Activated T-helper 17 cell treated with anti-CD3 and anti-CD28 coated beads, Interleukin-2, amount 50 U/mL, for 72 hours (primary cell): Measurements from ENCODE around the gene PEX14. TPM values are rescaled to one million over a fixed set of nuclear protein-coding genes. Genes with fewer than 3 reads are reported as not detected.

Experiments used
- ATAC-seq: fragments of 150-1000 bp; cut with Tn5 transposase; replicated peaks from 2 replicates; pipeline ENCODE4 v1.10.0; 2021; ENCODE audit warnings: mild to moderate bottlenecking, moderate library complexity
- H3K27ac Mint-ChIP-seq: one replicate; pipeline ENCODE4 v1.8.0; 2022; ENCODE audit warnings: mixed read lengths
- H3K27me3 Mint-ChIP-seq: one replicate; pipeline ENCODE4 v1.8.0; 2022; ENCODE audit warnings: mixed read lengths
- H3K36me3 Mint-ChIP-seq: one replicate; pipeline ENCODE4 v1.8.0; 2022; ENCODE audit warnings: low read depth, mild to moderate bottlenecking, mixed read lengths
- H3K4me1 Mint-ChIP-seq: one replicate; pipeline ENCODE4 v1.8.0; 2022; ENCODE audit warnings: mixed read lengths
- H3K4me3 Mint-ChIP-seq: one replicate; pipeline ENCODE4 v1.8.0; 2022; ENCODE audit warnings: mild to moderate bottlenecking, mixed read lengths
- H3K9me3 Mint-ChIP-seq: one replicate; pipeline ENCODE4 v1.8.0; 2022; ENCODE audit warnings: mixed read lengths
- total RNA-seq, 2 donors: library from RNA; stranded (reverse); gene quantifications; one replicate each; pipeline ENCODE4 v1.2.3, GENCODE V29; 2022

The PEX14 gene
- total RNA-seq, 2 donors from 2014 or later = 18.4 to 21.7 TPM

GRCh38 chr1:10514490-10515235 lies 39.9 kb downstream of the PEX14 start:
- no peak for ATAC-seq
- Mint-ChIP-seq H3K36me3 (peaks cover 3% of the 10 kb centered on the region), H3K27ac (peak overlapping the region; percentile 91), H3K9me3 (no peaks in the 10 kb centered on the region), H3K4me3 (no peak overlapping the region), H3K27me3 (no peaks in the 10 kb centered on the region), H3K4me1 (peaks cover 53% of the 10 kb centered on the region)

GRCh38 chr1:10515301-10515975 lies 40.7 kb downstream of the PEX14 start:
- no peak for ATAC-seq

GRCh38 chr1:10515976-10516750 lies 41.4 kb downstream of the PEX14 start:
- Mint-ChIP-seq H3K27ac (peak overlapping the region; percentile 28), H3K9me3 (no peaks in the 10 kb centered on the region), H3K36me3 (peaks cover 17% of the 10 kb centered on the region), H3K4me3 (peak overlapping the region; percentile 31), H3K4me1 (peaks cover 42% of the 10 kb centered on the region), H3K27me3 (no peaks in the 10 kb centered on the region)
- ATAC-seq = no peak

More at GRCh38 chr1:10515301-10515975, 40.7 kb downstream of the PEX14 start:
- Mint-ChIP-seq H3K4me3 (peak overlapping the region; percentile 31), H3K9me3 (no peaks in the 10 kb centered on the region), H3K27me3 (no peaks in the 10 kb centered on the region), H3K4me1 (peaks cover 46% of the 10 kb centered on the region), H3K27ac (peak overlapping the region; percentile 28), H3K36me3 (peaks cover 9% of the 10 kb centered on the region)

- H3K4me3 Mint-ChIP-seq = no peak overlapping the region
- ATAC-seq = no peak
- peaks cover 19% of the 10 kb centered on the region for H3K36me3 Mint-ChIP-seq
- no peaks in the 10 kb centered on the region for H3K9me3 Mint-ChIP-seq
- H3K4me1 Mint-ChIP-seq = peaks cover 45% of the 10 kb centered on the region
- no peaks in the 10 kb centered on the region for H3K27me3 Mint-ChIP-seq
- H3K27ac Mint-ChIP-seq = no peak overlapping the region
These were observed 42.4 kb downstream of the PEX14 start for GRCh38 chr1:10516925-10517676.

GRCh38 chr1:10517677-10517982 lies 42.9 kb downstream of the PEX14 start:
- no peaks in the 10 kb centered on the region for H3K27me3 Mint-ChIP-seq
- H3K9me3 Mint-ChIP-seq = no peaks in the 10 kb centered on the region
- no peak overlapping the region for H3K27ac Mint-ChIP-seq
- no peak for ATAC-seq
- H3K4me3 Mint-ChIP-seq = no peak overlapping the region
- H3K4me1 Mint-ChIP-seq = peaks cover 49% of the 10 kb centered on the region
- peaks cover 19% of the 10 kb centered on the region for H3K36me3 Mint-ChIP-seq

GRCh38 chr1:10519016-10519417 lies 44.3 kb downstream of the PEX14 start:
- Mint-ChIP-seq H3K27ac (no peak overlapping the region), H3K9me3 (no peaks in the 10 kb centered on the region), H3K4me3 (no peak overlapping the region), H3K36me3 (peaks cover 19% of the 10 kb centered on the region), H3K4me1 (peaks cover 39% of the 10 kb centered on the region), H3K27me3 (no peaks in the 10 kb centered on the region)
- ATAC-seq = no peak

GRCh38 chr1:10520497-10520896 lies 45.7 kb downstream of the PEX14 start:
- H3K4me1 Mint-ChIP-seq = peaks cover 29% of the 10 kb centered on the region
- peak overlapping the region; percentile 43 for H3K27ac Mint-ChIP-seq
- H3K4me3 Mint-ChIP-seq = no peak overlapping the region
- ATAC-seq = no peak
- H3K27me3 Mint-ChIP-seq = no peaks in the 10 kb centered on the region
- H3K9me3 Mint-ChIP-seq = no peaks in the 10 kb centered on the region
- peaks cover 19% of the 10 kb centered on the region for H3K36me3 Mint-ChIP-seq

GRCh38 chr1:10520952-10521351 lies 46.2 kb downstream of the PEX14 start:
- no peaks in the 10 kb centered on the region for H3K9me3 Mint-ChIP-seq
- no peak for ATAC-seq
- peaks cover 25% of the 10 kb centered on the region for H3K4me1 Mint-ChIP-seq
- H3K4me3 Mint-ChIP-seq = no peak overlapping the region
- H3K27ac Mint-ChIP-seq = peak overlapping the region; percentile 43
- H3K27me3 Mint-ChIP-seq = no peaks in the 10 kb centered on the region
- peaks cover 19% of the 10 kb centered on the region for H3K36me3 Mint-ChIP-seq

- Mint-ChIP-seq H3K9me3 (no peaks in the 10 kb centered on the region), H3K27me3 (no peaks in the 10 kb centered on the region), H3K27ac (peak overlapping the region; percentile 43), H3K4me3 (no peak overlapping the region), H3K4me1 (peaks cover 20% of the 10 kb centered on the region), H3K36me3 (peaks cover 19% of the 10 kb centered on the region)
- no peak for ATAC-seq
These were observed 46.9 kb downstream of the PEX14 start for GRCh38 chr1:10521537-10522157.

GRCh38 chr1:10522322-10522860 lies 47.6 kb downstream of the PEX14 start:
- H3K4me3 Mint-ChIP-seq = no peak overlapping the region
- H3K36me3 Mint-ChIP-seq = peaks cover 19% of the 10 kb centered on the region
- no peak overlapping the region for H3K27ac Mint-ChIP-seq
- no peak for ATAC-seq
- H3K9me3 Mint-ChIP-seq = no peaks in the 10 kb centered on the region
- no peaks in the 10 kb centered on the region for H3K27me3 Mint-ChIP-seq
- H3K4me1 Mint-ChIP-seq = peaks cover 20% of the 10 kb centered on the region

GRCh38 chr1:10525208-10525607 lies 50.5 kb downstream of the PEX14 start:
- Mint-ChIP-seq H3K4me3 (no peak overlapping the region), H3K9me3 (no peaks in the 10 kb centered on the region), H3K36me3 (peaks cover 12% of the 10 kb centered on the region), H3K27me3 (no peaks in the 10 kb centered on the region), H3K27ac (no peak overlapping the region), H3K4me1 (peaks cover 14% of the 10 kb centered on the region)
- ATAC-seq = no peak

GRCh38 chr1:10528066-10529014 lies 53.6 kb downstream of the PEX14 start:
- H3K4me3 Mint-ChIP-seq = no peak overlapping the region
- ATAC-seq = no peak
- H3K27me3 Mint-ChIP-seq = no peaks in the 10 kb centered on the region
- H3K9me3 Mint-ChIP-seq = no peaks in the 10 kb centered on the region
- no peak overlapping the region for H3K27ac Mint-ChIP-seq
- no peaks in the 10 kb centered on the region for H3K36me3 Mint-ChIP-seq
- H3K4me1 Mint-ChIP-seq = peaks cover 11% of the 10 kb centered on the region

- no peaks in the 10 kb centered on the region for H3K27me3 Mint-ChIP-seq
- no peak for ATAC-seq
- H3K4me1 Mint-ChIP-seq = peaks cover 11% of the 10 kb centered on the region
- no peak overlapping the region for H3K4me3 Mint-ChIP-seq
- H3K9me3 Mint-ChIP-seq = no peaks in the 10 kb centered on the region
- no peak overlapping the region for H3K27ac Mint-ChIP-seq
- no peaks in the 10 kb centered on the region for H3K36me3 Mint-ChIP-seq
These were observed 54.3 kb downstream of the PEX14 start for GRCh38 chr1:10529091-10529490.
